Mucosa of stomach (tissue), 1 donor: Measurements from ENCODE around the gene FLNA.

Experiments
- H3K27me3 ChIP-seq: one replicate; pipeline ENCODE4 v1.7.0; 2013; ENCODE audit warnings: mild to moderate bottlenecking, low read length; ENCODE audit not compliant: control insufficient read depth, insufficient read depth
- H3K36me3 ChIP-seq: one replicate; pipeline ENCODE4 v1.7.0; 2013; ENCODE audit warnings: low read length; ENCODE audit not compliant: control insufficient read depth, insufficient read depth
- H3K4me1 ChIP-seq: one replicate; pipeline ENCODE4 v1.7.0; 2013; ENCODE audit warnings: mild to moderate bottlenecking, low read length; ENCODE audit not compliant: control insufficient read depth, insufficient read depth
- H3K4me3 ChIP-seq: one replicate; pipeline ENCODE4 v1.7.0; 2013; ENCODE audit warnings: low read length
- H3K9ac ChIP-seq: one replicate; pipeline ENCODE4 v1.7.0; 2013; ENCODE audit warnings: mild to moderate bottlenecking, low read length, moderate library complexity
- H3K9me3 ChIP-seq: one replicate; pipeline ENCODE4 v1.7.0; 2013; ENCODE audit warnings: mild to moderate bottlenecking, low read length, moderate library complexity; ENCODE audit not compliant: control insufficient read depth
- donor health status: Pancreatic carcinoma.

FLNA gene

GRCh38 chrX:154329294-154329693 is 45.1 kb downstream of the FLNA start:
- no peaks in the 10 kb centered on the region for H3K9me3 ChIP-seq
- H3K4me1 ChIP-seq: no peaks in the 10 kb centered on the region
- H3K9ac ChIP-seq: no peak overlapping the region
- H3K36me3 ChIP-seq: no peaks in the 10 kb centered on the region
- H3K27me3 ChIP-seq: no peaks in the 10 kb centered on the region
- no peak overlapping the region for H3K4me3 ChIP-seq

GRCh38 chrX:154328646-154329045 is 45.8 kb downstream of the FLNA start:
- no peaks in the 10 kb centered on the region for H3K27me3 ChIP-seq
- no peak overlapping the region for H3K9ac ChIP-seq
- no peaks in the 10 kb centered on the region for H3K4me1 ChIP-seq
- no peaks in the 10 kb centered on the region for H3K36me3 ChIP-seq
- no peaks in the 10 kb centered on the region for H3K9me3 ChIP-seq
- H3K4me3 ChIP-seq: no peak overlapping the region

GRCh38 chrX:154327038-154327820 is 47.2 kb downstream of the FLNA start:
- no peaks in the 10 kb centered on the region for H3K4me1 ChIP-seq
- no peak overlapping the region for H3K9ac ChIP-seq
- no peak overlapping the region for H3K4me3 ChIP-seq
- H3K36me3 ChIP-seq: no peaks in the 10 kb centered on the region
- no peaks in the 10 kb centered on the region for H3K9me3 ChIP-seq
- no peaks in the 10 kb centered on the region for H3K27me3 ChIP-seq

- Histone ChIP-seq H3K27me3 (no peaks in the 10 kb centered on the region), H3K4me1 (no peaks in the 10 kb centered on the region), H3K9me3 (no peaks in the 10 kb centered on the region), H3K4me3 (no peak overlapping the region), H3K9ac (no peak overlapping the region), H3K36me3 (no peaks in the 10 kb centered on the region)
These were observed 48.9 kb downstream of the FLNA start for GRCh38 chrX:154325541-154325940.

- no peaks in the 10 kb centered on the region for H3K36me3 ChIP-seq
These were observed 50.9 kb downstream of the FLNA start for GRCh38 chrX:154323537-154323936.

GRCh38 chrX:154322890-154323289 is 51.5 kb downstream of the FLNA start:
- Histone ChIP-seq H3K9me3 (no peaks in the 10 kb centered on the region), H3K36me3 (no peaks in the 10 kb centered on the region), H3K4me3 (no peak overlapping the region), H3K9ac (no peak overlapping the region), H3K27me3 (no peaks in the 10 kb centered on the region), H3K4me1 (no peaks in the 10 kb centered on the region)

More at GRCh38 chrX:154323537-154323936, 50.9 kb downstream of the FLNA start:
- no peak overlapping the region for H3K9ac ChIP-seq
- H3K27me3 ChIP-seq: no peaks in the 10 kb centered on the region
- no peaks in the 10 kb centered on the region for H3K4me1 ChIP-seq
- H3K9me3 ChIP-seq: no peaks in the 10 kb centered on the region
- H3K4me3 ChIP-seq: no peak overlapping the region

GRCh38 chrX:154321594-154321993 is 52.8 kb downstream of the FLNA start:
- no peaks in the 10 kb centered on the region for H3K9me3 ChIP-seq
- H3K27me3 ChIP-seq: no peaks in the 10 kb centered on the region
- no peak overlapping the region for H3K9ac ChIP-seq

GRCh38 chrX:154321152-154321551 is 53.3 kb downstream of the FLNA start:
- Histone ChIP-seq H3K9ac (no peak overlapping the region), H3K36me3 (no peaks in the 10 kb centered on the region), H3K4me3 (no peak overlapping the region), H3K27me3 (no peaks in the 10 kb centered on the region), H3K4me1 (no peaks in the 10 kb centered on the region), H3K9me3 (no peaks in the 10 kb centered on the region)

More at GRCh38 chrX:154321594-154321993, 52.8 kb downstream of the FLNA start:
- Histone ChIP-seq H3K4me3 (no peak overlapping the region), H3K4me1 (no peaks in the 10 kb centered on the region), H3K36me3 (no peaks in the 10 kb centered on the region)

- H3K9ac ChIP-seq: no peak overlapping the region
- no peaks in the 10 kb centered on the region for H3K9me3 ChIP-seq
- no peak overlapping the region for H3K4me3 ChIP-seq
- H3K4me1 ChIP-seq: no peaks in the 10 kb centered on the region
- no peaks in the 10 kb centered on the region for H3K36me3 ChIP-seq
- no peaks in the 10 kb centered on the region for H3K27me3 ChIP-seq
These were observed 54.0 kb downstream of the FLNA start for GRCh38 chrX:154320406-154320805.

GRCh38 chrX:154317391-154317995 is 56.9 kb downstream of the FLNA start:
- Histone ChIP-seq H3K36me3 (no peaks in the 10 kb centered on the region), H3K4me3 (no peak overlapping the region), H3K9me3 (no peaks in the 10 kb centered on the region), H3K9ac (no peak overlapping the region), H3K4me1 (no peaks in the 10 kb centered on the region), H3K27me3 (no peaks in the 10 kb centered on the region)

GRCh38 chrX:154315416-154315815 is 59.0 kb downstream of the FLNA start:
- Histone ChIP-seq H3K4me1 (no peaks in the 10 kb centered on the region), H3K9ac (no peak overlapping the region), H3K4me3 (no peak overlapping the region), H3K36me3 (no peaks in the 10 kb centered on the region), H3K27me3 (no peaks in the 10 kb centered on the region), H3K9me3 (no peaks in the 10 kb centered on the region)

- Histone ChIP-seq H3K4me1 (no peaks in the 10 kb centered on the region), H3K27me3 (no peaks in the 10 kb centered on the region), H3K36me3 (no peaks in the 10 kb centered on the region), H3K9me3 (no peaks in the 10 kb centered on the region), H3K9ac (no peak overlapping the region), H3K4me3 (no peak overlapping the region)
These were observed 61.3 kb downstream of the FLNA start for GRCh38 chrX:154313147-154313546.
